ENCODE results near the gene BRD7.

DNA sequence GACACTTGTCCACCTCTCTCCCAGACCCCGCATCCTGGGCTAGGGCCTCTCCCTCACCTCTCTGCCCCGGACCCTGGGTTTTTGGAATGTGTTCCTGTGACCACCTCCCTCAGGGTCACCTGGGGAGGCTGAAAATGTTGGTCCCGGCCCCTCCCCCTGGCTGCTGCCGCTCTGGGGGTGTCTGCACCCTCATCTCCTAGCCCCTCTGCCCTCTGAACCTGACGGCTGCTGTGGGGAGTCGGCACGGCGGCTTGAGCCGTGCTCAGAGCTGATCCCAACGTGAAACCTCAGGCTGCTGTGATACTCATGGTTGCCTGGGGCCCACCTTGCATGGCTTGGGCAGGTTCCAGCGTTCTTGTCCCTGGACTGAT is 59.6 kb downstream of the BRD7 start:
- TF ChIP-seq ZNF232 (CRISPR knock-in tag; IDR thresholded peaks at IDR 0.05; ENCODE audit: borderline replicate concordance) (no peak), TBL1XR1 (IDR thresholded peaks at IDR 0.05; ENCODE audit: borderline replicate concordance, low read length, partially characterized antibody) (no peak), HNRNPUL1 (IDR thresholded peaks at IDR 0.05; ENCODE audit: low read depth, low read length) (no peak), ATM (IDR thresholded peaks at IDR 0.05; ENCODE audit: borderline replicate concordance) (no peak)
- TF ChIP-seq, protein P1, sequence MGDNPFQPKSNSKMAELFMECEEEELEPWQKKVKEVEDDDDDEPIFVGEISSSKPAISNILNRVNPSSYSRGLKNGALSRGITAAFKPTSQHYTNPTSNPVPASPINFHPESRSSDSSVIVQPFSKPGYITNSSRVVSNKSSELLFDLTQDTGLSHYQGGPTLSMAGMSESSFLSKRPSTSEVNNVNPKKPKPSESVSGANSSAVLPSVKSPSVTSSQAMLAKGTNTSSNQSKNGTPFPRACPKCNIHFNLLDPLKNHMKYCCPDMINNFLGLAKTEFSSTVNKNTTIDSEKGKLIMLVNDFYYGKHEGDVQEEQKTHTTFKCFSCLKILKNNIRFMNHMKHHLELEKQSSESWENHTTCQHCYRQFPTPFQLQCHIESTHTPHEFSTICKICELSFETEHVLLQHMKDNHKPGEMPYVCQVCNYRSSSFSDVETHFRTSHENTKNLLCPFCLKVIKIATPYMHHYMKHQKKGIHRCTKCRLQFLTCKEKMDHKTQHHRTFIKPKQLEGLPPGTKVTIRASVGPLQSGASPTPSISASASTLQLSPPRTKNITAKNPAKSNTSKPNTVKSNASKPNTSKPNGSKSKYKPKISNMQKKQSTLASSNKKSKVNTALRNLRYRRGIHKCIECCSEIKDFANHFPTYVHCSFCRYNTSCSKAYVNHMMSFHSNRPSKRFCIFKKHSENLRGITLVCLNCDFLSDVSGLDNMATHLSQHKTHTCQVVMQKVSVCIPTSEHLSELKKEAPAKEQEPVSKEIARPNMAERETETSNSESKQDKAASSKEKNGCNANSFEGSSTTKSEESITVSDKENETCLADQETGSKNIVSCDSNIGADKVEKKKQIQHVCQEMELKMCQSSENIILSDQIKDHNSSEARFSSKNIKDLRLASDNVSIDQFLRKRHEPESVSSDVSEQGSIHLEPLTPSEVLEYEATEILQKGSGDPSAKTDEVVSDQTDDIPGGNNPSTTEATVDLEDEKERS (CRISPR knock-in tag; IDR thresholded peaks at IDR 0.05) = no peak

All from HepG2 (cell line).